SKM-1 (cell line): Measurements from ENCODE around the gene C1RL.

Experiments used
- DNase-seq: peaks from one replicate; lab custom pipeline; 2025; ENCODE audit not compliant: unreplicated experiment; lab: John Stamatoyannopoulos, UW

C1RL gene

DNA sequence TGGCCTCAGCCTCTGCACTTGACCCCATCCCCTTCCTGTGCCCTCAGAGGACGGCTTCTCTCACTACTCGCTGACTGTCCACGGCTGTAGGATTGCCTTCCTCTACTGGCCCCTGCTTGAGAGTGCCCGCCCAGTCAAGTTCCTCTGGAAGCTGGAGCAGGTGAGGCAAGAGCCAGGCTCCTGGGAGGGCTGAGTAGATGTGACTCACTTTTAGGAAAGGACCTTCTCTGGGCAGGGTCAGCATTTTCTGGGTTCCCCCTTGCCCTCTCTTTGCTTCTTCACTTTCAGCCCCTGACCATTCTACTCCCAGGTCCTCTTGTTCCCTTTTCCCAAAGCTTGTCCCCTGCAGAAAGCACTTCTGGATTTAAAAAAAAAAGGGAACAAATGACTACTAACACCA lies 28.9 kb upstream of the C1RL start:
- no peak for DNase-seq

DNA sequence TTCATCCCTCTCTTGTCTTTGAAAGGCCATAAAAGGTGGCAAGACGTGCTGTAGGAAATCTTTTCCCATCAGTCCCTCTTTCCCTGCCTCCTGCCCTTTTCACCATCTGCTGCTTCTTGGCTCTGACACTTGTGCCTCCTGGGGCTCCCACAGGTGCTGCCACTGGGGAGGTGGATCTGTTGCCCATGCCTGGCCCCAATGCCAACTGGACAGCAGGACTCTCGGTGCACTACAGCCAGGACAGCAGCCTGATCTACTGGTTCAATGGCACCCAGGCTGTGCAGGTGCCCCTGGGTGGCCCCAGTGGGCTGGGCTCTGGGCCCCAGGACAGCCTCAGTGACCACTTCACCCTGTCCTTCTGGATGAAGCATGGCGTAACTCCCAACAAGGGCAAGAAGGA lies 27.7 kb upstream of the C1RL start:
- no peak for DNase-seq

DNA sequence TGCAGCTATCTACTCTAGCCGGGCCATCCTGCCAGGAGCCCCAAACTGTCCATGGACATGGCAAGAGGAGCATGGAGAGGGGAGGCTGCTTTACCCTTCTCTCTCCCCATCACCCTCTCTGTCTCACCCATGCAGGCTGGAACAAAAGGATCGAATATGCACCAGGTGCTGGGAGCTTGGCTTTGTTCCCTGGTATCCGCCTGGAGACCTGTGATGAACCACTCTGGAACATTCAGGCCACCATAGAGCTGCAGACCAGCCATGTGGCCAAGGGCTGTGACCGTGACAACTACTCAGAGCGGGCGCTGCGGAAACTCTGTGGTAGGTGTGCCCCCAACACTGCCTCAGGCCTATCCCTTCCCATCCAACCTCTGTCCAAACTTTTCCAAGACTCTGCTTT lies 27.1 kb upstream of the C1RL start:
- no peak for DNase-seq

DNA sequence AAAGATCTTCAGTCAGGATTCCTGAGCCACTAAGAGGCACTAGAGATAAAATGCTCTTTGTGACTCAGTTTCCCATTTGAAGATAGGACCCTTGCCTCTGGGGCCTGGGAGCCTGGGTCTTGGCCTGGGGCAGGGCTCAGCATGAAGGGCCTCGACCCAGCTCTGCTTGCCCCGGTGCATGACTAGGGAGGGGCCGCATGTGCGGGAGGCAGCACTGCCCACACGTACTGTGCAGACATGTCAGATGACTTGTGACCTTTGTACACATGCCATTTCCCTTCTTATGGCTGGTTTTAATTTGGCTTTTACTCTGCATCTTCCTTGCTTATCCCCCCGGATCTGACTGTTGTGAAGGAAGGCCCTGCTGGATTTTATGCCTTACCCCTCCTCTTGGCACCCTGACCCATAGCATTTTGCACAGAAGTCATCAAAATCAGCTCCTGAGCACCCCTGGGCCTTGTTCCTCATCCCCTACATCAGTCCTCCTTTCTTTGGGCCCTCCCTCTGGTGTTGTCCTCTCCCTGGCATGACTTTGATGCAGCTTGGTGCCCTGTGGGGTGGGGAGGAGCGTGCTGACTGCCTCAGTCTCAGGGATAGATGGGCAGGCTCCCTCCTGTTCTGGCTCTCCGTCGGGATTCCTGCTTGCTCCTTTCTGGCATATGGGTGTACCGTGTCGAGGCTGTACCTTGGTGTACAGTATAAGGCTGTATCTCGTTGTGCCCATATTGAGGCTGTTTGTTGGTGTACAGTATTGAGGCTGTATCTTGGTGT lies 25.6 kb upstream of the C1RL start:
- DNase-seq: no peak

DNA sequence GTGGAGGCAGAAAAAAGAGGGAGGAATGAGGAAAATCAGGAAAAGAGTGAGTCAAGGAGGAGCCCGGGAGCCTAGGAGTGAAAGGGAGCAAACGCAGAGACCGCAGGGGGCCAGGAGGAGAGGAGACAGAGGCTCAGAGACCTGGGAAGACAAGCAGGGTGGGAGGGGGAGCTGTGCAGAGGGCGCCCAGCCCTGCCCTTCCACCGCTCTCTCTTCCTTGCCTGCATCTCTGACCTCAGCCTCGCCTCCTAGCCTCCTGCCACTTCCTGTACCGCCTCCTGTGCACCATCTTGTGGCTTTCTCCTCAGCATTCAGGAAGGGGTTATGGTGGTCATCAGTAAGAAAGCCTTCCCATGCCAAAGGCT lies 22.5 kb upstream of the C1RL start:
- no peak for DNase-seq

DNA sequence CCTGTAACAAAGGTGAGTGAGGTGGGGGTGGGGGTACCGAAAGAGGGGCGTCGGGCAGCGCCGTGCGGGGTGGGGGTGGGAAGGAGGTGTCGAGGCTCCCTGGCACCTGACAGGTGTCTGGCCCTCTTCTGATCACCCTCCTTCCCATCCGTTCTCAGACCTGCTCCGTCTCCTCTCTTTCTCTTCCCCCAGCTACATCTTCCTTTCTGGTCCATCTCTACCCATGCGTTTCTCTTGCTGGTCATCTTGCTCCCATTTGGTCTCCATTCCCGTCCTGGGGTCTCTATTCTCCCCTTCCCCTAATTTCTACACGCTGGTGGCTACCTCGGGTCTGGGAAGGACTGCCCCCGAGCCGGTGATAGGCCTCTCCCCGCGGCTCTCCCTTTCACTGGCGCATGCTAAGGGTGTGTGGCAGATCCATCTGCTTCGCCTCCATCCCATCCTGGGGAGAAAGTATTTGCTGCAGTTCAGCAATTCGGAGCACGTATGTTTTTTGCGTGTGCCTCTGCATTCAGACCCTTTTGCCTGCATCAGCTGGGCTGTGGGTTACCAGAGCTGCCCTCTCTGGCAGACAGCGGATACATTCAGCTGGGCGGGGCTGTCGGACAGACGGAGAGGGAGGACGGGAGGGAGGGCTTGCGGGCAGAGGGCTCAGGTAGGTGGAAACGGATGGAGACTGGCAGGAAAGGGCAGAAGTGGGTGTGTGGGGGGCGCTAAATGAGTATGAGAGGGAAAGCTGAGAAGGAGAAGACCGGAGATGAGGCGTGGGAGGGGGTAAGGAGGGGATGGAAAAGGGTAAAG lies 21.9 kb upstream of the C1RL start:
- no peak for DNase-seq

DNA sequence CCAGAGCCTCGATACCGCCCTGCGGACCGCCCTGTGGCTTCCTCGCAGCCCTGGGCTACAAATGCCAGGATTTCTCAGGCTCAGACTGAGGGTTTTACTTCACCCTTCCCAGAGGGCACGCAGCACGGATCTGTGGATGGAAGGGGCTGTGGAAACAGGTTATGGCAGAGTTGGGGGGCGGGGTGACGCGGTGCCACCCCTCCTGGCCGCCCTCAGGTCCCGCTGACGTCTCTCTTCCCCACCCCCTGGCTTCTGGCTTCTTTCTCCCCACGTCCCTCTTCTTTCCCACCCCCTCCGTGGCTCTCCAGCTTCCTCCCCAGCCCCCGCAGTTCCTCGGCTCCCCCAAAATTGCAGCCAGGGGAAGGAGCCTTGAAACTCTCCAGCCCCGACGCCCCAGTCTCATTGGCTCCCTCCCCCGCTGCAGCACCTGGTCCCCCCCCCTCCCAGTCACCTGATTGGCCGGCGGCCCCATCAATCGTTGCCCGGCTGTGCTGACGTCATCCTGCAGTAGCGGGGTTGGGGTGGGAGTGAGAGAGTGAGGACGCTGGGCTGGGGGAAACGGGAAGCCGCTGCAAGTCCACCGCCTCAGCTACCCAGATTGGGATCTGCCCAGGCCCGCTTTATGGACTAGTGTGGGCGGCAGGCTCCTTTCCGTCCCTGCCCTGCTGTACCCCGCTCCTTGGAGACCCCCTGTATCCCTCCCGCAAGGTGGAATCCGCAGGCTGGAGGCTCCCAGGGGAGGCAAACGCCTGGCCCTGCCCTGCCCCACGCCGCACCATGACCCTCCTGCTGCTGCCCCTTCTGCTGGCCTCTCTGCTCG lies 21.1 kb upstream of the C1RL start, which contains the start of gene CLSTN3:
Gene CLSTN3 (plus strand): TSS at position 500 of the 820 bp plus-strand sequence. CDS start 278 bp downstream, at position 778.
- no peak for DNase-seq

DNA sequence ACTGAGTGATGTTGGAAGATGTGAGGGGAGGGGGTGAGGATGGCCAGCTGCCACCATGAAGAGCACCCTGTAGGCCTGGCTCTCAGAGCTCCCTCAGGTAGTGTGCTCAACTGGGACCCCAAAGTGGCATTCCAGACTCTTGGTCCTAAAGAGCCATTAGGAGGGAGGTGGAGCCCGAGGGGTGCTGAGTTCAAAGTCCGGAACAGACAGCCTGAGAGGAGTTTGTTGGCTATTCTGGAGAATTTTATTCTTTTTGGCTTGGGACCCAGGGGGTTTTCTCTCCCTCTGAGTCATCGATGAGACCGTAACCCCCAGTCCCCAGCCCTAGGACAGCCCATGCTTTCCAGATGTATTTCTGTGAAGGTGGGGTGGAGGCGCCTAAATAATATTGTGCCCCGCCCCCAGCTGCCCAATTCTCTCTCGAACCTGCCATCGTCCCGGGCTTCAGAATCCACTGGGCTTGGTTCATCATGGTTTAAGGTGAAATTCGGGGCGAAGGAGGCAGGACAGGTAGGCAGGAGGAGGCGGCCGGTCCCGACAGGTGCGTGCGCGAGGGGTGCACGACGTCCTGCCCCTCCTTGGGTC lies 20.4 kb upstream of the C1RL start:
- no peak for DNase-seq

DNA sequence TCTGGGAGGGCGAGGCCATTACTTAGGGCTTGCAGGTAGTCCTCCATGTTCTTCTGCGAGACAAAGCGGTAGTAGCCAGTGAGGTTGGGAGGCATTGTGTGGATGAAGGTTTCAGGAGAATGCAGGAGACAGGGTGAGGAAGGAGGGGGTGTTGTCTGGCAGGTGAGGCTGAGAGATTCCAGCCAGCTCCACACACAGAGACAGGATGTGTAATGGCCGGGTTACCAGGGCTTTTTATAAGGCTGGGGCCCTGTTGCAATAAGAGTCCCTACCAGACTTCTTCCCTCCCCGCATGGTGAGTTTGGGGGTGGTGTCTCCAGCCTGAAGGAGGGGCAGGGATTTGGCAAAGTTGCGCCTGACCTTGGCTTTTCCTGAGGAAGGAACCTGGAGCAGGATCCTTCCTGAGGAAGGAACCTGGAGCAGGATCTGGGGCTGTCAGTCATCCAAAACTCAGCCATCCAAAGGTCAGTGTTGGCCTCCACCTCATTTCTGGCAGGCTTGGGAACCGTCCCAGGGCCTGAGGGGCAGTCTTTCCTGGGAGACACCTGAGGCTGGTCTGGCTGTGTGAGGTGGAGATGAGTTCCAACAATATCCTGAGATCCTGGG lies 19.8 kb upstream of the C1RL start, which contains the start of gene RBP5:
Gene RBP5 (minus strand): TSS at position 209 of the 606 bp plus-strand sequence. CDS start 114 bp downstream, at position 95.
- DNase-seq: no peak

DNA sequence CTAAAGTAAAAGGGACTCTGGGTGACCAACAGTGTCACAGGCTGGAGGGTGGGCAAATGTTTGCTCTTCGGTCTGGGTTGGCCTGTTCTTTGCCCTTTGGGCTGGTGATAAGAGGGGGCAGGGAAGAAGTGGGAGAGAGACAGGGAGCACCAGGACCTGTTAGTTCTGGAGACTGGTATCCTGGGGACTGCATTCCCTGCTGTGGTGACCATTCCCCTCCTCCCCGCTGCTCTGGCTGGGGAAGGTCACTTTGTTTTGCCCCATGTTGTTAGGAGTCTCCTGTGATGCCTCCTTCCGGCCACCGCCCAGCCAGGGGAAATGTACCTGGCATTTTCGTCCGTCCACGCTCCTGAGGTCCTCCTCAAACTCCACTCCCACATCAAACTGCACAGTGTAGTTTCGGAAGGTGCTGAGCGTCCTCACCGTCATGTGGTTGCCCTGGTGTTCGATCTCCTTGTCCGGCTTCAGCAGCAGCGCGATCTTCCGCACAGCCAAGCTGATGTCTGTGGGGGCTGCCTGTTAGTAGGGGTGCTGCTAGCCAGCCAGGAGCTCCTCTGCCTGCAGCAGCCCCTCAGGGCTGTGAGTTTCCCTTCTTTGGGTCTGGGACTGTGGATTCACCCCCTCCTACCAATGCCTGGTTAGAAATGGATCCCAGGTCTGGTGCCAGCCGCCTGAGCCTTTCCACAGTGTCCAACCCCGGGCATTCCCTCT lies 19.1 kb upstream of the C1RL start:
- no peak for DNase-seq

DNA sequence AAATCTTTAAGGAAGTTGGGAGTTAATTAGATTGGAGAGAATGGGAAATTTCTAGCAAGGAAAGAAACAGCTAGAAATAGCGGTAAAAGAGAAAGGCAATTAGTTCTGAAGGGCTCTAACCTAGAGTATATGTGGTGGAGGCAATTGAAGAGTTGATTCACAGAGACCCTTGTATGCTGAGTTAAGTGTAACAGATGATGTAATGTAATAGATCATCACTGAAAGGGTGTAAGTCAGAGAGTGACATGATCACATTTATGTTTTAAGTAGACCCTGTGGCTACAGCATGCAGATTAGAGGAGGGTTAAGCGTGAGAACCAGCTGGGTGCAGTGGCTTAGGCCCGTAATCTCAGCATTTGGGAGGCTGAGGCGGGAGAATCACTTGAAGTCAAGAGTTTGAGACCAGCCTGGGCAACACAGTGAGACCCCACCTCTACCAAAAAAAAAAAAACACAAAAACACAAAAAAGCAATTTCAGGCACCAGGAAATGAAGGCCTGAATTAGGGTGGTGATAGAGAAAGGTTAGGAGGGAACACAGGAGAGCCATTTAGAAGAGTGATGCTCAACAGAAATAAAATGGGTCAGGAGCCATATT lies 16.7 kb upstream of the C1RL start:
- DNase-seq: no peak

DNA sequence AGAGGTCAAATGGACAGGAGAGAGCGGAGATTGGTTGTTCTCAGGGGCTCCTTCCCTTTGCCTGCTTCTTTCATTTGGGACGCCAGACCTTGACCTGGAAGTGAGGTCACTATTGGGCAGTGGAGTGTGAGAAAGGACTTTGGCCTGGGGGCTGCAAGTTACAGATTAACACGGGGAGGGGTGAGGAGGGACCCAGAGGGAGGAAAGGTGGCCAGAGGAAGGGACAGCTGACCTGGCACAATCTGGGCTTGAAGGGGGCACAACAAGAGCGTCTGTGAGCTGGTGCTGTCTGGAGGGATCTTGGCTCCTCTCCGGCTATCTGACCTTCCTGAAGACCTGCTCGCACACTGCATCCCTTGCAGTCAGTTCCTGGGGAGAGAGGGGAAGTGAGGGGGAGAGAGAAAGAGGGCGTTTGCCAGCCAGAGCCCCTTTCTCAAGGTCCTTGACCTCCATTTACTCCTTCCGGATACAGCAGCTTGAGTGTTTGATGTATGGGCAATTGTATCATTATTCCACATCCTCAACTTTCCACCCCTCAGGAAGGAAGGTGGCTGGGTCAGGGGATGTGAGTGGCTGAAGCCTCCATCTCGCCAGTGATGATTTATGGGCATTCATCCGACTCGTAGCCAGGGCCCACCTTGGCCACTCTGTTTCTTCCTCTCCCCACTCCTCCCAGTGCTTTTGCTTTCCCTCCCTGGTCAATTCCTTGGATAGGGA lies 14.9 kb upstream of the C1RL start:
- no peak for DNase-seq

DNA sequence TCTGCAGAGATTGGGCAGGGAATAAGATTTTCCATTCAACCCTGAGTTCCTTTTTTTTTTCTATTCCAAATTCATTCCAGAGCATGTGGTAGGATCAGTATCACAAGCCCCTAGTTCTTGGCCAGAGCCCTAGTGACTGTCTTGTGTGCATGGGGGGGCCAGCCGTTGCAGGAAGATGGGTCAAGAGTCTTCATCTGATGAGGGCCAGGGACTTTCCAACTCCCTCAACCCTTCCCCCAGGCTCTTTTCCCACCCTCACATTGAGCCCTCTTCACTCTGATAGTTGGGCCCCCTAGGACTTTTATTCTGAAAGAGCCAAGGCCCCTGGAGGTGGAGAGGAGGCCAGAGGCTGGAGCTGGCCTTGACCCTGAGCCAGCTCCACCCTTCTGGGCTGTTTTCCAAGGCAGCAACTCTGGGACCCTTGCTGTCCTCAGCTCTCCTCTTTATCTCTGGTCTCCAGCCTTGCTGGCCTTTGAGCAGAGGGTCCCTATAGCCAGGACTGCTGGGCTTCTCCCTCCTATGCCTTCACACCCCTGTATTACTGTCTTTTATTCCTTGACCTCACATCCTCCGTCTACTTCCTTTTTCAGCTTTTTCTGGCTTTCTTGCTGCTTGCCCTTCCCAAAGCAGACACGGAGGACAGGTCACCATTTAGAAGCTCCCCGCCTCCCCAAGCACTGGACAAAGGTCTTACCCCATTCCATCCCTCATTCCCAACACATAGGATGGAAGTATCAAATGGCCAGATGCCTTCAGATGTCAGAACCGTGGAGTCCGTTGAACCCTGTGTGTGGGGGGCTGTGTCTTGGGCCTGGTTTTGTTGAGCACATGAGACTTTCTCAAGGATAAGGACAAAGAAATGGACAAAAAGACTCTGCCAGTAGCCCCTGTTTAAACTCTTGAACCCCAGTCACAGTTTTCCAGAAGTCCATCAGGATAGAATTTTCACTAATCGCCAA lies 14.1 kb upstream of the C1RL start:
- DNase-seq: no peak

DNA sequence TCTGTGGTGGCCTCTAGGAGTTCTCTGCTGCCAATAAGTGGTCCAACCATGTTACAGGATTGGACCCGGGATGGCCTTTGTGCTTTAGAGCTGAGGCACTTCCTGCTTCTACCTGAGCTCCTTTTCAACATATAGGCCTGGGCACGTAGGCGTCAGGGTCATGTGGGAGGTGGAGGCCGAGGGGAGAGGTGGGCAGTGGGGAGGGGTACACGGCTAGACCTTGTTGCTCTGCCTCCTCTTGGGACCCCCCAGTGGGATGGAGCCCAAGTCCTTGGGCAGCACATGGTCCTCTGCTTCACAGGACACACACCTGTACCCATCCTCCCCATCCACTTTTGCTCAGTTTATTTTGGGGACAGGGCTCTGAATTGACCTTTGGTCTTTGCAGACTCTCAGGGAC lies 12.3 kb upstream of the C1RL start:
- DNase-seq: no peak

DNA sequence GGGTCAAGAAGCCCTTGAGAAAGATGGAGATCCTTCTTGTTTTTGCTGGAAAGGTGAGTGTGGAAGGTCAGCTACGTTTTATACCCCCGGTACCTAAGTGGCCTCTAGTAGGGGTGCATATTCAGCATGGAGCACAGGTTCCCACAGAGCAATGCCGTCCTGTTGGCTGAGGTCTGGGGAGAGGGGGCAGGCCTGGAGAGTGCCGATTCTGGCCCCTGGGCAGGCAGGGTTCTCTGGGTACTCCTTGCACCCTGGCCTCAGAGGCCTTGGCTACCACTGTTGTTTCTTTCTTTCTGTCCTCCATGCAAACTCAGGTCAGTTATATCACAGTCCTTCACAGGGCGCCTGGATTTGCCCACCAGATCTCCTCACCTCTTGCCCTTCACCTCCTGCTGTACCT lies 11.2 kb upstream of the C1RL start:
- no peak for DNase-seq

DNA sequence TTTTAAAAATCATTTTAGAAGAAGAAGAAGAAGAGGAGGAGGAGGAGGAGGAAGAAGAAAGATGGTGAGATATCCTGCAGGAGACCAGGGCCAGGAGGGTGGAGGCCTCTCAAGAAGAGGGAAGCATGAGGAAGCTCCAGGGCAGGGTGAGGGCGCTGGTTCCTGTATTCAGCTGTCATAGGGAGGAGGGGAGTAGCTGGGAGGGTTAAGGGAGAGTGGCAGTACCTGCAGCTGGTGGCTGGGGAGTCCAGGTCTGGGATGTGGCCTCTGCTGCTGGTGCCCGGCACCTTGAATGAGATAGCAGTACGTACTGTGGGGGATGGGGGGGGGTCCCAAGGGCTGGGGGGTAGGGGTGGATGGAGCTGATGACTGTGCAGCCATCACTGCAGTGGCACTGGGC lies 9.9 kb upstream of the C1RL start:
- DNase-seq: no peak

DNA sequence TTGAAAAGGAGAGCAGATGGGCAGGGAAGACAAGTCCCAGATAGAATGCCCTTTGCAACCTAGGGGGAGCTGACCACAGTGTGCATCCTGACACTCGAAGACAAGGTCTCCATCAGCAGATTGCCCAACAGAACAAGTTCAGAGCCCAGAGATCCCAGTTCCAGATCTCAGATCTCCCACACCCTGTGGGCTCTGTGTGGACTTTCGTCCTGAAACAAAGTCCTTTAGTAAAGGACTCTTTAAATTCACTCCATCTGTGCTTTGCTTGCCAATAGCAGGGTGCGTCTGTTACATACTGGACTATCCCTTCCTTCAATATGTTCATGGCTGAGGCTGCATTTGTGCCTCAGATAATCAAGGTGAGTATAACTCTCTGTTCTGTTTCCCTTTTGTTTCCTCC lies 8.7 kb upstream of the C1RL start:
- DNase-seq: no peak

DNA sequence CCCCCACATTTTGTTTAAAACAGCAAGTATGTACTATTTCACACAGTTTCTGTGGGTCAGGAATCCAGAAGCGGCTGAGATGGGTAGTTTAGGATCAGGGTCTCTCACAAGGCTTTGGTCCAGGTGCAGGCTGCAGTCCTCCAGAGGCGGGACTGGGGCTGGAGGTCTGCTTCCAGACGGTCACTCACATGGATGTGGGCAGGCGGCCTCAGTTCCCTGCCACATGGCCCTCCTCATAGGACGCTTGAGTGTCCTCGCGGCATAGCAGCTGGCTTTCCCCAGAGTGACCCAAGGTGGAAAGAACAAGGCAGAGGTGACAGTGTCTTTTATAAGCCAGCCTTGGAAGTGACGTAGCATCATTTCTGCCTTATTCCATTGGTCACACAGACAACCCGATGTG lies 7.9 kb upstream of the C1RL start:
- no peak for DNase-seq
